Peyer's patch (tissue), 4 donors: ENCODE data around the gene NPR3.

Experiments
- CTCF ChIP-seq, 6 experiments: fragments of 450-650 bp in 4 of 6; fragments of 200-600 bp in 2 of 6; sonication (generic) in 1 of 6; IDR thresholded peaks; one replicate each; pipeline ENCODE4 v1.5.1; 2017 to 2019; ENCODE audit warnings: antibody characterized with exemption in 6 of 6, mild to moderate bottlenecking in 3 of 6, moderate library complexity in 1 of 6
- POLR2A ChIP-seq, 2 donors: fragments of 450-650 bp; IDR thresholded peaks; one replicate each; pipeline ENCODE4 v1.5.1; 2017; ENCODE audit warnings: antibody characterized with exemption in 2 of 2, mild to moderate bottlenecking in 2 of 2, moderate library complexity in 2 of 2

GRCh38 chr5:32673272-32673671 lies 37.8 kb upstream of the NPR3 start:
- TF ChIP-seq CTCF (IDR thresholded peaks at IDR 0.05), result no peak
- no peak for TF ChIP-seq POLR2A (IDR thresholded peaks at IDR 0.05)
